Stomach (tissue), 4 donors: Measurements from ENCODE around the gene RCAN1.

Experiments used
- CTCF ChIP-seq, 7 experiments: fragments of 450-650 bp in 4 of 7; fragments of 200-600 bp in 3 of 7; sonication (generic) in 3 of 7; IDR thresholded peaks; one replicate each; pipeline ENCODE4 v1.5.1; 2016 to 2019; ENCODE audit warnings: antibody characterized with exemption in 7 of 7, control low read depth in 2 of 7, mild to moderate bottlenecking in 1 of 7
- POLR2A ChIP-seq, 4 donors: fragments of 450-650 bp; IDR thresholded peaks; one replicate each; pipeline ENCODE4 v1.6.1; 2016; ENCODE audit warnings: antibody characterized with exemption in 4 of 4, control low read depth in 2 of 4, mild to moderate bottlenecking in 1 of 4, moderate library complexity in 1 of 4

- no peak for TF ChIP-seq CTCF (IDR thresholded peaks at IDR 0.05)
- TF ChIP-seq POLR2A (IDR thresholded peaks at IDR 0.05), result no peak
Measured at GRCh38 chr21:34567604-34568155, 47.2 kb downstream of the RCAN1 start.
